Endothelial cell of umbilical vein (primary cell): ENCODE results near the gene NDUFA6. TPM values are rescaled to one million over a fixed set of nuclear protein-coding genes. Genes with fewer than 3 reads are reported as not detected.

Experiments used
- BruUV-seq: library from RNA; stranded (reverse); fragments of 400-500 nt; replicated peaks from 2 replicates; lab custom pipeline; 2021; lab: Mats Ljungman, UMichigan
- CTCF ChIA-PET: fragments of 300-600, 350-600 bp; sonication (Branson Sonifier 250); formaldehyde crosslinking; loops from one replicate; lab custom pipeline; 2021; ENCODE audit warnings: antibody characterized with exemption, inconsistent platforms; lab: Charles Lee
- POLR2A ChIA-PET: fragments of 300-600, 350-600 bp; sonication (Branson Sonifier 250); formaldehyde crosslinking; loops from one replicate; lab custom pipeline; 2021; ENCODE audit warnings: antibody characterized with exemption, inconsistent platforms; lab: Charles Lee
- DNase-seq: peaks from one replicate; pipeline ENCODE4 v3.0.0-alpha.2; 2011; ENCODE audit warnings: low read depth, low spot score
- FAIRE-seq: peaks from 2 replicates; lab custom pipeline; 2011; peaks lifted over from hg19 to GRCh38; lab: Jason Lieb, UNC
- H2AFZ ChIP-seq: 2 replicates; pipeline ENCODE4 v1.6.0; 2012; ENCODE audit warnings: low read depth, low read length, control low read depth, inconsistent platforms
- H3K27ac ChIP-seq: 2 replicates; pipeline ENCODE4 v1.5.1; 2011; ENCODE audit warnings: low read depth, mild to moderate bottlenecking, control low read depth, low read length, moderate library complexity; ENCODE audit not compliant: insufficient read depth
- H3K27me3 ChIP-seq, 2 experiments: 2 replicates each; pipeline versions ENCODE4 v1.6.0 to v1.6.1; 2011; ENCODE audit warnings: low read length in 2 of 2, mixed read lengths in 1 of 2; ENCODE audit not compliant: control insufficient read depth in 2 of 2, insufficient read depth in 2 of 2
- H3K36me3 ChIP-seq, 2 experiments: 2 replicates in 1 of 2; 3 replicates in 1 of 2; pipeline ENCODE4 v1.5.1; 2011; ENCODE audit warnings: low read length in 2 of 2, mild to moderate bottlenecking in 1 of 2, moderate library complexity in 1 of 2; ENCODE audit not compliant: control insufficient read depth in 2 of 2, insufficient read depth in 2 of 2; ENCODE audit errors: extremely low read depth in 1 of 2
- H3K4me1 ChIP-seq: 3 replicates; pipeline ENCODE4 v1.5.1; 2011; ENCODE audit warnings: mild to moderate bottlenecking, low read length; ENCODE audit not compliant: control insufficient read depth, insufficient read depth; ENCODE audit errors: extremely low read depth
- H3K4me2 ChIP-seq: 2 replicates; pipeline ENCODE4 v1.6.1; 2011; ENCODE audit warnings: low read length, control low read depth, mixed read lengths; ENCODE audit not compliant: insufficient read depth
- H3K4me3 ChIP-seq, 3 experiments: fragments of 200-600 bp in 1 of 3; sonication (generic), shearing (Covaris generic) in 1 of 3; replicated peaks in 1 of 3; 2 replicates each; pipeline ENCODE4 v1.5.1; 2011 to 2016; ENCODE audit warnings: control low read depth in 3 of 3, low read length in 3 of 3, mild to moderate bottlenecking in 2 of 3, inconsistent platforms in 1 of 3, low read depth in 1 of 3, moderate library complexity in 1 of 3; ENCODE audit not compliant: insufficient read depth in 1 of 3
- H3K79me2 ChIP-seq: 2 replicates; pipeline ENCODE4 v1.6.0; 2012; ENCODE audit warnings: low read length, inconsistent platforms; ENCODE audit not compliant: control insufficient read depth, insufficient read depth
- H3K9ac ChIP-seq: replicated peaks from 2 replicates; pipeline ENCODE3; 2011; ENCODE audit warnings: low read length, control low read depth; ENCODE audit not compliant: insufficient read depth; ENCODE audit errors: extremely low read depth
- H3K9me1 ChIP-seq: replicated peaks from 3 replicates; pipeline ENCODE4 v1.6.0; 2011; ENCODE audit warnings: mild to moderate bottlenecking, low read length; ENCODE audit not compliant: control insufficient read depth, insufficient read depth; ENCODE audit errors: extremely low read depth
- H3K9me3 ChIP-seq: replicated peaks from 2 replicates; pipeline ENCODE4 v1.5.1; 2012; ENCODE audit warnings: low read length, inconsistent platforms; ENCODE audit not compliant: control insufficient read depth, insufficient read depth
- H4K20me1 ChIP-seq: replicated peaks from 2 replicates; pipeline ENCODE3; 2011; ENCODE audit warnings: mild to moderate bottlenecking, low read length; ENCODE audit not compliant: control insufficient read depth, insufficient read depth; ENCODE audit errors: extremely low read depth
- EZH2 ChIP-seq: IDR thresholded peaks from 2 replicates; pipeline ENCODE4 v1.6.1; 2012; ENCODE audit warnings: borderline replicate concordance, low read depth, mild to moderate bottlenecking, moderate library complexity, low read length, inconsistent platforms; ENCODE audit not compliant: severe bottlenecking
- FOS ChIP-seq: IDR thresholded peaks from 2 replicates; pipeline ENCODE4 v1.6.1; 2011; ENCODE audit warnings: mild to moderate bottlenecking, low read length, moderate library complexity, borderline replicate concordance; ENCODE audit not compliant: insufficient read depth
- GATA2 ChIP-seq: IDR thresholded peaks from 2 replicates; pipeline ENCODE4 v1.7.0; 2011; ENCODE audit warnings: low read depth, mild to moderate bottlenecking, moderate library complexity, mixed read lengths, low read length; ENCODE audit not compliant: insufficient read length, insufficient read depth
- JUN ChIP-seq: IDR thresholded peaks from 2 replicates; pipeline ENCODE4 v1.6.1; 2011; ENCODE audit warnings: borderline replicate concordance, low read depth; ENCODE audit not compliant: insufficient read length, insufficient read depth
- MYC ChIP-seq: IDR thresholded peaks from one replicate; pipeline ENCODE4 v1.6.1; 2011; ENCODE audit warnings: mild to moderate bottlenecking, low read depth, low read length
- POLR2A ChIP-seq: IDR thresholded peaks from 2 replicates; pipeline ENCODE4 v1.6.1; 2012; ENCODE audit warnings: low read depth, mild to moderate bottlenecking, control low read depth, low read length
- POLR2AphosphoS5 ChIP-seq: IDR thresholded peaks from 2 replicates; pipeline ENCODE4 v1.6.1; 2012; ENCODE audit warnings: low read depth, mild to moderate bottlenecking, control low read depth, low read length, moderate library complexity; ENCODE audit not compliant: insufficient read depth
- dilution Hi-C: fragments of 300-500 bp; cut with MboI; formaldehyde crosslinking; loops from one replicate; pipeline ENCODE4 v1.15.0; 2019; ENCODE audit warnings: low sequenced_read_pairs; ENCODE audit not compliant: extremely low pct_ligation_motif_present
- intact Hi-C: fragments of 100-400 bp; cut with micrococcal nuclease; formaldehyde crosslinking; loops from one replicate; pipeline ENCODE4 v1.10.0; 2022
- polyA plus RNA-seq, 4 experiments: library from polyadenylated mRNA; depleted of rRNA in 3 of 4; stranded (reverse) in 3 of 4; unstranded in 1 of 4; fragments of >200 nt; gene quantifications; 2 replicates each; pipeline versions ENCODE4 v1.2.1 to v1.2.3, GENCODE V29; 2011 to 2012; ENCODE audit warnings: missing spikeins in 1 of 4
- total RNA-seq: library from RNA; stranded (reverse); gene quantifications from 2 replicates; pipeline ENCODE4 v1.2.3, GENCODE V29; 2021
- TF ChIP-seq, protein P1 (sequence below): IDR thresholded peaks from 2 replicates; pipeline ENCODE4 v1.6.1; 2011; ENCODE audit not compliant: insufficient read depth, insufficient read length
- TF ChIP-seq, protein P2 (sequence below), 2 donors: IDR thresholded peaks; 1 replicate in 1 of 2; 2 replicates in 1 of 2; pipeline ENCODE4 v1.5.1; 2011; ENCODE audit warnings: low read length in 2 of 2, mild to moderate bottlenecking in 2 of 2, moderate library complexity in 2 of 2, control low read depth in 1 of 2, inconsistent platforms in 1 of 2, low read depth in 1 of 2; ENCODE audit not compliant: insufficient read depth in 1 of 2; ENCODE audit errors: extremely low read depth in 1 of 2

NDUFA6 gene
- total and polyA plus RNA-seq, 2 donors (not counting 3 experiments of a cell fraction or from before 2014, with no cell fraction given) = 66.1 to 95.7 TPM

DNA sequence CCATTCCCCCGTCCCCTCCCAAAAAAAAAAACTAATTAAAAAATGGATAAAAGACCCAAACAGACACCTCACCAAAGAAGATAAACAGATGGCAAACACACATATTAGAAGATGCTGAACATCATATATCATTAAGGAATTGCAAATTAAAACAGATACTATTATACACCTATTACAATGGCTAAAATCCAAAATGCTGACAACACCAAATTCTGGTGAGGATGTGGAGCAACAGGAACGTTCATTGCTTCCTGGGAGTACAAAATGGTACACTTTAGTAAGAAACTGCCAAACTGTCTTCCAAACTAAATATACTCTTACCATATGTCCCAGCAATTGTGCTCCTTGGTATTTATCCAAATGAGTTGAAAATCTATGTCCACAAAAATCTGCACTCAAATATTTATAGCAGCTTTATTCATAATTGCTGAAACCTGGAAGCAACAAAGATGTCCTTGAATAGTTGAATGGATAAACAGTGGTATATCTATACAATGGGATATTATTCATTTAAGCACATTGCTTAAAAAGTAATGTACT is 39.9 kb downstream of the NDUFA6 start:
- no TSS peak for BruUV-seq
- no peak for FAIRE-seq

More for the DNA sequence above, 39.9 kb downstream of the NDUFA6 start:
- Histone ChIP-seq H3K79me2 (no peaks in the 10 kb centered on the region), H3K4me3 (no peak overlapping the region), H3K9me3 (no peaks in the 10 kb centered on the region), H3K36me3 (no peaks in the 10 kb centered on the region), H3K9ac (no peak overlapping the region), H3K4me1 (no peaks in the 10 kb centered on the region), H4K20me1 (no peaks in the 10 kb centered on the region), H3K27me3 (no peaks in the 10 kb centered on the region), H3K27ac (no peak overlapping the region), H2AFZ (no peak overlapping the region), H3K4me2 (no peak overlapping the region), H3K9me1 (no peaks in the 10 kb centered on the region)
- dilution Hi-C loops = no loop called here
- POLR2A ChIA-PET = no interaction called here
- DNase-seq = no peak
- intact Hi-C loops = no loop called here
- TF ChIP-seq JUN (no peak), GATA2 (no peak), FOS (no peak), POLR2A (no peak), MYC (no peak), EZH2 (no peak), POLR2AphosphoS5 (no peak)
- TF ChIP-seq, protein P1, sequence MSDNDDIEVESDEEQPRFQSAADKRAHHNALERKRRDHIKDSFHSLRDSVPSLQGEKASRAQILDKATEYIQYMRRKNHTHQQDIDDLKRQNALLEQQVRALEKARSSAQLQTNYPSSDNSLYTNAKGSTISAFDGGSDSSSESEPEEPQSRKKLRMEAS = no peak
- TF ChIP-seq, protein P2, sequence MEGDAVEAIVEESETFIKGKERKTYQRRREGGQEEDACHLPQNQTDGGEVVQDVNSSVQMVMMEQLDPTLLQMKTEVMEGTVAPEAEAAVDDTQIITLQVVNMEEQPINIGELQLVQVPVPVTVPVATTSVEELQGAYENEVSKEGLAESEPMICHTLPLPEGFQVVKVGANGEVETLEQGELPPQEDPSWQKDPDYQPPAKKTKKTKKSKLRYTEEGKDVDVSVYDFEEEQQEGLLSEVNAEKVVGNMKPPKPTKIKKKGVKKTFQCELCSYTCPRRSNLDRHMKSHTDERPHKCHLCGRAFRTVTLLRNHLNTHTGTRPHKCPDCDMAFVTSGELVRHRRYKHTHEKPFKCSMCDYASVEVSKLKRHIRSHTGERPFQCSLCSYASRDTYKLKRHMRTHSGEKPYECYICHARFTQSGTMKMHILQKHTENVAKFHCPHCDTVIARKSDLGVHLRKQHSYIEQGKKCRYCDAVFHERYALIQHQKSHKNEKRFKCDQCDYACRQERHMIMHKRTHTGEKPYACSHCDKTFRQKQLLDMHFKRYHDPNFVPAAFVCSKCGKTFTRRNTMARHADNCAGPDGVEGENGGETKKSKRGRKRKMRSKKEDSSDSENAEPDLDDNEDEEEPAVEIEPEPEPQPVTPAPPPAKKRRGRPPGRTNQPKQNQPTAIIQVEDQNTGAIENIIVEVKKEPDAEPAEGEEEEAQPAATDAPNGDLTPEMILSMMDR (IDR thresholded peaks at IDR 0.05; ENCODE audit: extremely low read depth in 1 of 2, insufficient read depth in 1 of 2, low read depth in 1 of 2, low read length in 2 of 2) = no peak
- CTCF ChIA-PET = no interaction called here
